SK-N-SH (cell line): ENCODE data around the gene WDFY2.

Source experiments
- CTCF ChIP-seq: fragments of 200-600 bp; sonication (generic); IDR thresholded peaks from 2 replicates; pipeline ENCODE4 v1.6.1; 2017; ENCODE audit warnings: antibody characterized with exemption, mild to moderate bottlenecking, moderate library complexity
- EP300 ChIP-seq, 2 experiments: IDR thresholded peaks; 2 replicates each; pipeline versions ENCODE4 v1.4.0 to v1.6.1; 2012; ENCODE audit warnings: borderline replicate concordance in 1 of 2, low read depth in 1 of 2, low read length in 1 of 2
- EZH2phosphoT487 ChIP-seq: fragments of 200-600 bp; sonication (generic); IDR thresholded peaks from 2 replicates; pipeline ENCODE4 v1.6.1; 2017; ENCODE audit warnings: low read depth, mixed run types, mild to moderate bottlenecking, antibody characterized with exemption, moderate library complexity, borderline replicate concordance
- GABPA ChIP-seq: IDR thresholded peaks from 2 replicates; pipeline ENCODE4 v1.4.0; 2012; ENCODE audit warnings: low read depth, mild to moderate bottlenecking
- JUND ChIP-seq: IDR thresholded peaks from 2 replicates; pipeline ENCODE4 v1.4.0; 2012
- MAX ChIP-seq: IDR thresholded peaks from 2 replicates; pipeline ENCODE4 v1.4.0; 2012; ENCODE audit warnings: low read depth
- MEF2A ChIP-seq: IDR thresholded peaks from 2 replicates; pipeline ENCODE4 v1.4.0; 2012; ENCODE audit warnings: low read depth, borderline replicate concordance
- PBX3 ChIP-seq: IDR thresholded peaks from 2 replicates; pipeline ENCODE4; 2012
- RAD21 ChIP-seq: IDR thresholded peaks from 2 replicates; pipeline ENCODE4 v1.6.1; 2012; ENCODE audit warnings: mild to moderate bottlenecking, low read length
- SIN3A ChIP-seq: IDR thresholded peaks from 2 replicates; pipeline ENCODE4 v1.6.1; 2012; ENCODE audit warnings: low read depth, mild to moderate bottlenecking, low read length, moderate library complexity, borderline replicate concordance
- TCF12 ChIP-seq: IDR thresholded peaks from 2 replicates; pipeline ENCODE4 v1.4.0; 2012
- USF2 ChIP-seq: fragments of 150-350 bp; IDR thresholded peaks from 2 replicates; pipeline ENCODE4 v1.6.1; 2017; ENCODE audit warnings: antibody characterized with exemption, low read length, low read depth, borderline replicate concordance

- no peak for TF ChIP-seq EZH2phosphoT487
- no peak for TF ChIP-seq CTCF
- TF ChIP-seq MAX: no peak
- no peak for TF ChIP-seq MEF2A
- no peak for TF ChIP-seq RAD21
- TF ChIP-seq JUND: no peak
- no peak for TF ChIP-seq EP300 (IDR thresholded peaks at IDR 0.05; ENCODE audit: borderline replicate concordance in 1 of 2, low read depth in 1 of 2, low read length in 1 of 2)
- no peak for TF ChIP-seq GABPA
- TF ChIP-seq SIN3A: no peak
- no peak for TF ChIP-seq TCF12
- no peak for TF ChIP-seq USF2
- TF ChIP-seq PBX3: no peak
Measured at GRCh38 chr13:51576754-51577153, 7.5 kb upstream of the WDFY2 start.
